Stimulated activated CD4-positive, alpha-beta T cell treated with anti-CD3 and anti-CD28 coated beads, Interleukin-15, amount 100 ng/mL, for 48 hours (primary cell): ENCODE data around the gene CRYBB1.

ENCODE experiments used
- DNase-seq, 2 donors: peaks; one replicate each; pipeline ENCODE4 v3.0.0-alpha.2; 2020; ENCODE audit warnings: low read depth in 2 of 2

The CRYBB1 gene

DNA sequence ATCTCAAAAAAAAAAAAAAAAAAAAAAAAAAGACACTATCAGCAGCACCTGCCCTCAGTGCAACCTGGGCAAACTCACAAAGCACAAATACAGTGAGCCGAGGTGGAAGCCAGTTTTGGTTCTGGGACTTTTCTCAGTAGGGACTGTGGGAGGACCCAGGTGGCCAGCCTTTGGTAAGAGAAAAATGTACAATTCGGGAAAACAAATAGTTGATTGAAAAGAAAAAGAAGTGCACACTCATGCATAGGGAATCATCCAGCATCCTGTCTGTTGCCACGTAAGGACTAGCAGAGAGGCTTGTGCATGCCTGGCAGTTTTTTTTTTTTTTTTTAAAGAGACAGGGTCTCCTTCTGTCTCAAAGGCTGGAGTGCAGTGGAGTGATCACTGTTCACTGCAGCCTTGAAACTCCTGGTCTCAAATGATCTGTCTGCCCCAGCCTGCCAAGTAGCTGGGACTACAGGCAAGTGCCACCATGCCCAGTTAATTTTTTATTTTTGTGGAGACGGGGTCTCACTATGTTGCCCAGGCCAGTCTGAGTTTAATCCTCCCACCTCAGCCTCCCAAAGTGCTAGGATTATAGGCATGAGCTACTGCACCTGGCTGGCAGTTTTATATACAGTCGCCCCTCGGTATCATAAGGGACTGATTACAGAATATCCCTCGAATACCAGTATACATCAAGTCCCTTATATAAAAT, 64.6 kb downstream of the CRYBB1 start:
- no peak for DNase-seq

DNA sequence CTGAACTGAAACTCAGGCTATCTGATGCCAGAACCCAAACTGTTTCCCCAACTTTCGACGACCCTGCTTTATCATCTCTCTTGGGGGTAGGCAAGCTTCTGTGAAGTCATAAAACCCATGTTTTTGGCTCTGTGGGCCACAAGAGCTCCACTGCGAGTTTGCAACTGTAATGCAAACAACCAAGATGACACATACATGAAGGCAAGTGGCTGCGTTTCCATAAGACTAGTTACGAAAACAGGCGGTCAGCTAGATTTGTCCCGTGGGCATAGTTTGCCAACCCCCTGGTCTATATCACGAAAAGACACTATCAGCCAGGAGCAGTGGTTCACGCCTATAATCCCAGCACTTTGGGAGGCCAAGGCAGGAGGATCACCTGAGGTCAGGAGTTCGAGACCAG, 65.4 kb downstream of the CRYBB1 start:
- DNase-seq: no peak

DNA sequence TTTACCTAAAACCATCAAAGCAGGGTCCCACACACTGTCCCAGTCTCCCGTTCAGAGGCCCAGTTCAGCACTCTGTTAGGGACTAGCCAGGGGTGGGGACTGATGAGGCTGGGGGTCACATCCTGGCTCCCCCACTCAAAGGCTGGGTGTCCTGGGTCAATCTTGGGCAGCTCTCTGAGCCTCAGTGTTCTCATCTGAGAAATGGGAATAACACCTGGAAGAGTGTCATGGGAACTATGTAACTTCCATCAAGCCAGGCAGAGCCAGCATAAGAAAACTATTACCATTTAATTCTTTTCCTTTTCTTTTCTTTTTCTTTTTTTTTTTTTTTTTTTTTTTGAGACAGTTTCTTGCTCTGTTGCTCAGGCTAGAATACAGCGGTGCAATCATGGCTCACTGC, 66.3 kb downstream of the CRYBB1 start:
- DNase-seq: no peak

DNA sequence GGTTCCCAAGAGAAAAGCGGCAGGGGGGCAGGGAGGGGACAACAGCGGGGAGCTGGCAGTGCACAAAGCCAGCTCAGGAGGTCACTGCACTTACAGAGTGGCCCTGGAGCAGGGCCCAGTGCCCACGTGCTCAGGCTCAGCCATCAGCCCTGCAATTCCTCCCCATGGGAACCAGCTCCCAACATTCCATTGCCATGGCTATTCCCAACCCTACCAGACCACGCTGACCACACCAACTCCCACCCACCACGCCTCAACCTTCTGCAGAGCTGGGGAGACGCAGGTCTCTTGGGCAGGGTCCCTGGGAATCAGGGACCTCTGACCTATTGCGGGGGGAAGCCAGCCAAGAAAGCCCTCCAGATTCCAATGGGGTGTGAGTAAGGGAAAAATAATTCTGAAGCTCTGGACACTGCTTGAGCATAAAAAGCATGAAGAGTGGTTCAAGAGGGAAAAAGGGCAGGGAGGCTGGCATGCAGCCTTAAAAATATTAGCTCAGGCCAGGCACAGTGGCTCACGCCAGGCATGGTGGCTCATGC, 67.3 kb downstream of the CRYBB1 start:
- no peak for DNase-seq

- no peak for DNase-seq
Observed at GRCh38 chr22:26549902-26550497, 67.8 kb downstream of the CRYBB1 start.
